Liver (tissue), 3 donors: ENCODE data around the gene CDH23.

Experiments used
- CTCF ChIP-seq: fragments of 150-350 bp; IDR thresholded peaks from 2 replicates; pipeline ENCODE4 v1.5.1; 2017; ENCODE audit warnings: improper control_type of control experiment, low read depth, low read length; ENCODE audit not compliant: missing input control
- EGR1 ChIP-seq, 2 donors: IDR thresholded peaks; 2 replicates each; pipeline ENCODE4 v1.6.1; 2016 to 2018; ENCODE audit warnings: antibody characterized with exemption in 2 of 2, low read depth in 2 of 2
- FOXA1 ChIP-seq: IDR thresholded peaks from 2 replicates; pipeline ENCODE4 v1.6.1; 2016; ENCODE audit warnings: antibody characterized with exemption
- HNF4G ChIP-seq: IDR thresholded peaks from 2 replicates; pipeline ENCODE4 v1.6.1; 2016; ENCODE audit warnings: antibody characterized with exemption
- JUND ChIP-seq, 2 donors: IDR thresholded peaks; 2 replicates each; pipeline ENCODE4 v1.6.1; 2016; ENCODE audit warnings: antibody characterized with exemption in 2 of 2
- RAD21 ChIP-seq, 2 donors: IDR thresholded peaks; 2 replicates each; pipeline ENCODE4 v1.6.1; 2016; ENCODE audit warnings: antibody characterized with exemption in 2 of 2, mild to moderate bottlenecking in 2 of 2
- REST ChIP-seq: IDR thresholded peaks from 2 replicates; pipeline ENCODE4 v1.6.1; 2016; ENCODE audit warnings: antibody characterized with exemption, mild to moderate bottlenecking
- RXRA ChIP-seq, 2 donors: IDR thresholded peaks; 2 replicates each; pipeline ENCODE4 v1.6.1; 2017 to 2018; ENCODE audit warnings: antibody characterized with exemption in 2 of 2, mild to moderate bottlenecking in 1 of 2
- SP1 ChIP-seq: IDR thresholded peaks from 2 replicates; pipeline ENCODE4 v1.6.1; 2018; ENCODE audit warnings: antibody characterized with exemption, mild to moderate bottlenecking
- TAF1 ChIP-seq: conservative IDR thresholded peaks from 2 replicates; pipeline ENCODE4 v1.6.1; 2016; ENCODE audit warnings: antibody characterized with exemption, mild to moderate bottlenecking
- YY1 ChIP-seq: IDR thresholded peaks from 2 replicates; pipeline ENCODE4 v1.6.1; 2016; ENCODE audit warnings: antibody characterized with exemption, mild to moderate bottlenecking
- ZBTB33 ChIP-seq: IDR thresholded peaks from 2 replicates; pipeline ENCODE4 v1.6.1; 2016; ENCODE audit warnings: antibody characterized with exemption
- donor health status: healthy.
- donor health status: healthy.

GRCh38 chr10:71637305-71637704 is 240.6 kb downstream of the CDH23 start:
- TF ChIP-seq FOXA1 (no peak), HNF4G (no peak), SP1 (no peak), RXRA (IDR thresholded peaks at IDR 0.05) (no peak), CTCF (no peak), YY1 (no peak), ZBTB33 (no peak), TAF1 (no peak), RAD21 (IDR thresholded peaks at IDR 0.05) (no peak), JUND (IDR thresholded peaks at IDR 0.05) (no peak), REST (no peak), EGR1 (IDR thresholded peaks at IDR 0.05; ENCODE audit: low read depth in 2 of 2) (no peak)
